ENCODE measurements around the gene CELA3A. TPM values are rescaled to one million over a fixed set of nuclear protein-coding genes. Genes with fewer than 3 reads are reported as not detected.
"Not testable (repeated sequence)": the region's sequence is repeated elsewhere in the genome, so short reads cannot be mapped to it uniquely, and the experiment has no call there.

The CELA3A gene
- total and polyA plus RNA-seq, 10 of the 15 experiments (the other 5 are each of a cell fraction or from before 2014, with no cell fraction given): 7.6 TPM; not detected in 9

DNA sequence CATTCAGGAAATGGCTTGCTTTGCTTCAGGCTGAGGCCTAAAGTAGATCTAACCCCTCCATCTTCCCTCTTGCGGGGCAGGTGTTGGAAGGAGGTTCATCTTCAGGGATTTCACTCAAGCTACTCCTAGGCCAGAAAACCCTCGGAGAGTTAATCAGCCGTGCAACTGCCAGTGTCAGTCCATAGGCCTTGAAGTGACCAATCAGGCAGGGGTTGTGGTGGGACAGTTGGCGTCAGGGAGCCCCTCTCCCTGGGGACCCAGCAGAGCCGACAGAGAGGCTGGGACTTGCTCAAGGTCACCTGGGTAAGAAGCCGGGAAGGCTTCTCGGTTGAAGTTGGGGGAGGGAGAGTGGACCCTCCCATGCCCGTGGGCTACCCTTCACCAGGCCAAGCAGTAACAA, 27.5 kb upstream of the CELA3A start:
- H2AFZ ChIP-seq (ENCODE audit: control insufficient read depth, low read depth, low read length); H3K79me2 ChIP-seq (ENCODE audit: control insufficient read depth, insufficient read depth, low read length); ATAC-seq; FAIRE-seq; DNase-seq (ENCODE audit: low read depth, low spot score); CTCF ChIA-PET; BruUV-seq (replicated peaks); POLR2A ChIA-PET; H3K4me2 ChIP-seq (ENCODE audit: control insufficient read depth, insufficient read depth); H3K4me3 ChIP-seq; H3K4me1 ChIP-seq (ENCODE audit: control insufficient read depth, insufficient read depth, low read length); H3K36me3 ChIP-seq (ENCODE audit: control insufficient read depth in 2 of 2, insufficient read depth in 2 of 2, low read length in 1 of 2); H3K27me3 ChIP-seq (replicated peaks in 1 of 2; ENCODE audit: control insufficient read depth in 2 of 2, insufficient read depth in 2 of 2, low read length in 1 of 2); H3K9me3 ChIP-seq (replicated peaks; ENCODE audit: control insufficient read depth, insufficient read depth, low read length); SMC1A ChIA-PET (ENCODE audit: uncharacterized antibody, unreplicated experiment); H3K27ac ChIP-seq (ENCODE audit: control insufficient read depth, insufficient read depth); H3K9ac ChIP-seq (ENCODE audit: control insufficient read depth, insufficient read depth, low read length); H4K20me1 ChIP-seq (ENCODE audit: control insufficient read depth, insufficient read depth); in situ Hi-C loops (cut with MboI); intact Hi-C loops (cut with micrococcal nuclease; ENCODE audit: unreplicated experiment); RAD21 ChIA-PET (ENCODE audit: unreplicated experiment): not testable (repeated sequence)
- 48% methylated on average over 8 of the region's 8 CpGs for WGBS (ENCODE audit: insufficient coverage, insufficient replicate concordance, low lambda C conversion rate, missing lambda C conversion rate)

DNA sequence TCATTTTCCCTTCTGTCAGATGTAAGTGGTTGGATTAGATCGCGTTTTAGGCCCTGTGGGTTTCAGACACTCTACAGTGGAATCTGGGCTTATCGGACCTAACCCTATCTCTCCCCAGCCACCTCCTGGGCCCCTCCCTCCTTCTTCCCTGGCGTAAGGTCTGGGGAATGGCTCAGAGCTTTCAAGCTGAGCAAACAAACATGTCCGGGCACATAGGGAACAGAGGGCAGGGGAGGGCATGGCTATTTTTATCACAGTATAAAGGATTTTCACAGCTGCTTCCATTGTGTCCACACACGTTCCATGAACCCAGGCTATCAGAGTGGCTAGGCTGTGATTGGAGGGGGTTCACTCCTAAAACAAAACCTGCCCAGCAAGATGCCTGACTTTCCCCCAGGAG, 26.8 kb upstream of the CELA3A start:
- H3K36me3 ChIP-seq (ENCODE audit: control insufficient read depth in 2 of 2, insufficient read depth in 2 of 2, low read length in 1 of 2); FAIRE-seq; CTCF ChIA-PET; ATAC-seq; H4K20me1 ChIP-seq (ENCODE audit: control insufficient read depth, insufficient read depth); H3K9me3 ChIP-seq (replicated peaks; ENCODE audit: control insufficient read depth, insufficient read depth, low read length); RAD21 ChIA-PET (ENCODE audit: unreplicated experiment); H3K4me3 ChIP-seq; H3K4me1 ChIP-seq (ENCODE audit: control insufficient read depth, insufficient read depth, low read length); H3K79me2 ChIP-seq (ENCODE audit: control insufficient read depth, insufficient read depth, low read length); H3K4me2 ChIP-seq (ENCODE audit: control insufficient read depth, insufficient read depth); SMC1A ChIA-PET (ENCODE audit: uncharacterized antibody, unreplicated experiment); H2AFZ ChIP-seq (ENCODE audit: control insufficient read depth, low read depth, low read length); BruUV-seq (replicated peaks); H3K27ac ChIP-seq (ENCODE audit: control insufficient read depth, insufficient read depth); in situ Hi-C loops (cut with MboI); intact Hi-C loops (cut with micrococcal nuclease; ENCODE audit: unreplicated experiment); H3K9ac ChIP-seq (ENCODE audit: control insufficient read depth, insufficient read depth, low read length); DNase-seq (ENCODE audit: low read depth, low spot score); POLR2A ChIA-PET; H3K27me3 ChIP-seq (replicated peaks in 1 of 2; ENCODE audit: control insufficient read depth in 2 of 2, insufficient read depth in 2 of 2, low read length in 1 of 2): not testable (repeated sequence)
- 52% methylated on average over 5 of the region's 6 CpGs for WGBS (ENCODE audit: insufficient coverage, insufficient replicate concordance, low lambda C conversion rate, missing lambda C conversion rate)

DNA sequence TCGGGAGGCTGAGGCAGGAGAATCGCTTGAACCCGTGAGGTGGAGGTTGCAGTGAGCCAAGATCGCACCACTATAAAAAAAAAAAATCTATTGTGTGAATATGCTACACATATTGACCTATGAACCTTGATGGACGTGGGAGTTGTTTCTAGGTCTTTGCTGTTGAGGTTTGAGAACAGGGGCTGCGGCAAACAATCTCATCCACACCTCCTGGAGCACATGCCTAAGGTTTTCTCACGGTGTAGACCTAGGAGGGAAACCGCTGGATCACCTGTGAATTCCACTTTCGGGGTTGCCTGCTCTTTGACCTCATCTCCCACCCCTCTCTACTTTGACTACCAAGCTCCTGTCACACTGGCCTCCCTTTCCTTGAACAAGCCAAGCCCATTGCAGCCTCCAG, 26.2 kb upstream of the CELA3A start:
- SMC1A ChIA-PET (ENCODE audit: uncharacterized antibody, unreplicated experiment); H2AFZ ChIP-seq (ENCODE audit: control insufficient read depth, low read depth, low read length); H3K27ac ChIP-seq (ENCODE audit: control insufficient read depth, insufficient read depth); in situ Hi-C loops (cut with MboI); H3K79me2 ChIP-seq (ENCODE audit: control insufficient read depth, insufficient read depth, low read length); RAD21 ChIA-PET (ENCODE audit: unreplicated experiment); DNase-seq (ENCODE audit: low read depth, low spot score); FAIRE-seq; H3K9me3 ChIP-seq (replicated peaks; ENCODE audit: control insufficient read depth, insufficient read depth, low read length); H3K4me2 ChIP-seq (ENCODE audit: control insufficient read depth, insufficient read depth); intact Hi-C loops (cut with micrococcal nuclease; ENCODE audit: unreplicated experiment); H3K4me1 ChIP-seq (ENCODE audit: control insufficient read depth, insufficient read depth, low read length); ATAC-seq; H3K27me3 ChIP-seq (replicated peaks in 1 of 2; ENCODE audit: control insufficient read depth in 2 of 2, insufficient read depth in 2 of 2, low read length in 1 of 2); POLR2A ChIA-PET; H3K9ac ChIP-seq (ENCODE audit: control insufficient read depth, insufficient read depth, low read length); H3K36me3 ChIP-seq (ENCODE audit: control insufficient read depth in 2 of 2, insufficient read depth in 2 of 2, low read length in 1 of 2); H3K4me3 ChIP-seq; BruUV-seq (replicated peaks); CTCF ChIA-PET; H4K20me1 ChIP-seq (ENCODE audit: control insufficient read depth, insufficient read depth): not testable (repeated sequence)
- WGBS (ENCODE audit: insufficient coverage, insufficient replicate concordance, low lambda C conversion rate, missing lambda C conversion rate): 45% methylated on average over 6 of the region's 9 CpGs

DNA sequence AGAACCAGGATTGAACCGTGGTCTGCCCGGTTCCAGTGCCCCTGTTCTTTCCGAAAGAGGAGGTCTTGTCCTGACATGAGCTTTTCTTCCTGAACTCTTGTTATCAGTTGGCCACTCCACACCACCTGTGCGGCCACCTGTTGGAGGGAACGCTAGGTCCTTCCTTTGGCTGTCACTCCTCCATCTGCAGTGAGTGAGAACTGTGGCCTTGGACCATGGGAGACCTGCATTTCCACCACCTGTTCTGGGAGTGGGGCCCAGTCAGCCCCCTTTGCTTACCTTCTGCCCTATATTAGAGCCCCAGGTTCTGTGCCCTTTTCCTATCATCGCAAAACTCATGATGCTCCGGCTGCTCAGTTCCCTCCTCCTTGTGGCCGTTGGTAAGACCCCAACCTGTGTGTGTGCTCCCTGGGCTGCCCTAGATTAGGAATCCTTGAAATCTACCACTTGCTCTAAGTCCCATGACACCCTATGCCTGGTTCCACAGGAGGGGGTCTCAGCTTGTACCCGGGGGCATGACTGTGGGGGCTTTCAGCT, 24.7 kb upstream of the CELA3A start, which contains the start of gene CELA3B:
Gene CELA3B (plus strand): TSS at position 320 of the 537 bp plus-strand sequence. CDS start 18 bp downstream, at position 338.
- in situ Hi-C loops (cut with MboI); H3K79me2 ChIP-seq (ENCODE audit: control insufficient read depth, insufficient read depth, low read length); ATAC-seq; FAIRE-seq; intact Hi-C loops (cut with micrococcal nuclease; ENCODE audit: unreplicated experiment); BruUV-seq (replicated peaks); H3K36me3 ChIP-seq (ENCODE audit: control insufficient read depth in 2 of 2, insufficient read depth in 2 of 2, low read length in 1 of 2); H3K4me1 ChIP-seq (ENCODE audit: control insufficient read depth, insufficient read depth, low read length); CTCF ChIA-PET; H3K9me3 ChIP-seq (replicated peaks; ENCODE audit: control insufficient read depth, insufficient read depth, low read length); POLR2A ChIA-PET; H3K9ac ChIP-seq (ENCODE audit: control insufficient read depth, insufficient read depth, low read length); H3K4me3 ChIP-seq; H2AFZ ChIP-seq (ENCODE audit: control insufficient read depth, low read depth, low read length); SMC1A ChIA-PET (ENCODE audit: uncharacterized antibody, unreplicated experiment); H3K4me2 ChIP-seq (ENCODE audit: control insufficient read depth, insufficient read depth); RAD21 ChIA-PET (ENCODE audit: unreplicated experiment); H4K20me1 ChIP-seq (ENCODE audit: control insufficient read depth, insufficient read depth); H3K27me3 ChIP-seq (replicated peaks in 1 of 2; ENCODE audit: control insufficient read depth in 2 of 2, insufficient read depth in 2 of 2, low read length in 1 of 2); DNase-seq (ENCODE audit: low read depth, low spot score); H3K27ac ChIP-seq (ENCODE audit: control insufficient read depth, insufficient read depth): not testable (repeated sequence)
- 51% methylated on average over 8 of the region's 9 CpGs for WGBS (ENCODE audit: insufficient coverage, insufficient replicate concordance, low lambda C conversion rate, missing lambda C conversion rate)

Measured in GM12878 (cell line).